GM19043 (cell line): ENCODE results near the gene PAPPA.

Source experiments
- ATAC-seq: cut with Tn5 transposase; IDR thresholded peaks from one replicate; pipeline ENCODE4 v1.9.1; 2021; ENCODE audit warnings: low read depth; ENCODE audit not compliant: unreplicated experiment

PAPPA gene

DNA sequence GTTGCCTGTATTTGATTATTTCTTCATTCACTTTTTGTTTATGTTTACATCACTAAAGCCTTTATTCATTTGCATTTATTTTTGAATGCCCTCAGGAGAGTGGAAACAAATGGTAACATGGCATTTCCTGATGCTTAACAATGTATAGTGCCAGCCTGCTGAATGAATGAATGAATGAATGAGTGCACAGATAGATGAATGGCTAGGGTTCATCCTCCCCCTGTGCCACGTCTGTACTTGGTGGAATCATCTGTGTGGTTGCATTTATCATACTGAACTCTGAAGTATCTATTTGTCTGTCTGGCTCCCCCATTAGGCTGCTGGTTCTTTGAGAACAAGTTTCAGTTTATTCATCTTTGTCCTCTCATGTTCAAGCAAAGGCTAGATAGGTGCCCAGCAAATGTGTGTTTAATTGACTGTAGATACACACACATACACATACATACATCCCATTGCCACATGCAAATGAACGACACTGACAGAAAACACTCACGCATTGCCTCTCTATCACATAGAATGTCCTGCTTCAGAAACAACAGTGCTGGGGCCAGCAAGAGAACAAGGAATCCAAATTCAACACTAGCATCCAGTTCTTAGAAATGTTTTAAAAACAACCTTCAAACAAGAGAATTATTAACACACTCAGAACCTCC lies 150.4 kb downstream of the PAPPA start:
- no peak for ATAC-seq

GRCh38 chr9:116304761-116305160 lies 151.2 kb downstream of the PAPPA start:
- ATAC-seq: no peak

DNA sequence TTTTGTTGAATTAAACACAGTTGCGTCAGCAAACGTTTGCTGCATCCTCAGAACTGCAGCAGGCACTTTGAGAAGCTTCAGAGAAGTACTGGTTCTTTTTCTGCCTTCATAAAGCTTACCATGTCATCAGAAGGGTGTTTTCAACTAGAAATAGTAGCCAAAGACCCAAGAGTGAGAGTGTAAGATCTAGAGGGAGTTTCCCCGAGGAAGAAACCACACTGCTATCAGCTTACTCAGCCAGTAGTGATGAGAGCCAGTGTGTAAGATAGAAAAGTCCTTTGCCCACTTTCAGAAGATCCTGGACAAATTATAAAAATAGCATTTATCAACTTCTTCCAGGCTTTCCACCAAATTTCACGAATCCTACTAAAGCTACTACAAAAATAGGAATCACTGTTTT lies 154.5 kb downstream of the PAPPA start:
- ATAC-seq: no peak

DNA sequence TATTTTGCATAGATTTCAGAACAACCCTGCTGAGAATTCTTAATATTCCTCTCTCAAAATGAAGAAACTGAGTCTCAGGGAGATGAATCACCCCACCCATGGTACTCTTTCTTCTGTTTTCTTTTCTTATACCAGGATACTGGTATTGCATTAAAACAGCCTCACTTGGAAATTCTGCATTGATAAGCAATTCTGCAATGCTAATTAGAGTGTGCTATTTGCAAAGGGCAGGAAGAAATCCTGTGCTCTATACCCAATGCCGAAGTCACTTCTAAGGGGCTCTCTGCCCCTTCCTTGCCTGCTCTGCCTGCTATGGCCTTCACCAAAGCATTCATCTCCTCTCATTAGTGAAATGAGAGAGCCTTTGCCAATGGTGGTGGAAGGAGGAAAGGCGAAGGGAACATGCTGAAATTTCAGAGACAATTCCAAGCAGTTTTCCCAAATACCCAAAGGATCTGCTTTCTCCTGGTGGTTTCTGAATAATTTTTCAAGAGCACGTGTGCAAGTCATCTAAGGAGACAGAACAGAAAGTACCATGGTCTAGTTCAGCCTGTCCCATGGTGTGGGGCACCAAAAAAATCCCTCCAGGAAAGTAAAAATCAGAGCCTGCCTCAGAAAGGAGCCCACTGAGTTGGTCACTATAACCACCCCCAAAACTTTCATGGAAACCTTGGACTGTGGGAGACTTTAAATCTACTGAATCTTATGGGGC lies 156.5 kb downstream of the PAPPA start:
- no peak for ATAC-seq

GRCh38 chr9:116312221-116312620 lies 158.6 kb downstream of the PAPPA start:
- no peak for ATAC-seq

DNA sequence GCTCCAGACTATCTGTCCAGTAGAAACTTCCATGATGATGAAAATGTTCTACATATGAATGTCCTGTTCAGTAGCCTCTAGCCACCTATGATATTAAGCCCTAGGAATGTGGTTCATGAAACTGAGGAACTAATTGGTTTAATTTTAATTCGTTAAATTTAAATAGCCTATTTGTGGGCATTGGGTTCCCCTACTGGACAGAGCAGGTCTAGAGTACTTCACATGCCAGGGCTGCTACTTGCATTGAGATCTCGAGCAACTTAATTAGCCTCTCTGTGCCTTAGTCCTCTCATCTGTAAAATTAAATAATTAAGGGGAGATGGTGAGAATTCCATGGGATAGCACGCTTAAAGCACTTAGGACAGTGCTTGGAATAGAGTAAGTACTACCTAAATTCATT lies 160.0 kb downstream of the PAPPA start:
- ATAC-seq: no peak

- ATAC-seq: no peak
Measured at GRCh38 chr9:116316246-116316645, 162.7 kb downstream of the PAPPA start.

- no peak for ATAC-seq
Measured at GRCh38 chr9:116317503-116317902, 163.9 kb downstream of the PAPPA start.

DNA sequence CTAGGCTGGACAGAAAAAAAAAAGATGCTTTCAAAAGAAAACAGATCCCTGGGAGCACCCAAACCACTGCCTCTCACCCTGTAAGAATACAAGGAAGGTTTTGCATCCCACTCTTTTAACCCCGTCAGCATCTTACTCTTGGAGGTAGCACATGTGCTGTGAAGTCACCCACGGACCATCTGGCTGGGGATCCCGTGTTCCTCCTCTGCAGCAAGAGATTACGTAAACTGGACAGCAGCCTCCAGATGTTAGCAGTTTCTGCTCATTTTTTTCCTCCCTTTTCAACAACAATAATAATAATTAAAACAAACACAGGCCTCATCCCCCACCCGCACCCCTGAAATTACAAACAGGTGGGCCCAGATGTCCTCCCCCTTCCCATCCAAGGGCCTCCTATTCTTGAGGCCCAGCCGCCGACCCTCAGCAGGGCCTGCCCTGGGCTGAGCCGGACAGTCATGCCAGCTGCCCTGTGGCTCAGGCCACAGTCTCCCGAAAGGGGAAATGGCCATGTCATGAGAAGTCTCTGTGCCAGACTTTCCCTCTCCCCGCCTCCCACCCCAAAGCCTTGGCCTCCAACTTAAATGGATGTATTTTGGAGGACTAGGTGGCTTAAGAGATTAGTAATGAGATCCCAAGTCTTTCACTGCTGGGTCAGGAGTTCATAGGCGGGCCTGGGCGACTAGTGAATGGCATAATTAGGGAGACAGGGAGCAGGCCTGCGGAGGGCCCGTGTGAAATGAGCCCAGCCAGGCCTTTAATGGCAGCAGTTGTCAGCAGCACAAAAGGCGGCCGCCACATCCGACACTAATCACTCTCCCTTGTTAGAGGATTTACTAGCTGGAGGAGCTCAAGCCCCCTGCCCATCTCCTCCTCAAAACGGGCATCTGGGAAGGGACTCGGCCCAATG lies 165.1 kb downstream of the PAPPA start:
- ATAC-seq: no peak

GRCh38 chr9:116319480-116319879 lies 165.9 kb downstream of the PAPPA start:
- ATAC-seq: no peak

- ATAC-seq: no peak
Measured at GRCh38 chr9:116320290-116320689, 166.7 kb downstream of the PAPPA start.

DNA sequence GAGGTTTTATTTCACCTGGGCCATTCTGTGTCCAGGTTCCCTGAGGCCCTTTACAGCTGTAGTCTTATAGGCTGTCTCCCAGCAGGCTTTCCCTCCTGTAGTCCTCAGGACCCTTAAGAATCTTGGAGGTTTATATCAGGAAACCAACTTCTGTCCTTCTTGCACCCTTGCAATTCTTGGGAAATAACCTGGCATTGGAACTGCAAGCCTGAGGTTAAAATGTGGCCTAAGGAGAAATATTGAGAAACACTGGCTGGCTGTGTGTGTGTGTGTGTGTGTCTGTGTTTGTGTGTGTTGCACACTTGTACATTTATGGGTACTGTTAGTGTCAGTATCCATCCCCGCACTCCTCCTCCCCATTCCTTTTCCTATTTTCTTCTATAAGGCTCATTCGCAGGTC lies 168.9 kb downstream of the PAPPA start:
- ATAC-seq: no peak

GRCh38 chr9:116323012-116323411 lies 169.4 kb downstream of the PAPPA start:
- no peak for ATAC-seq

DNA sequence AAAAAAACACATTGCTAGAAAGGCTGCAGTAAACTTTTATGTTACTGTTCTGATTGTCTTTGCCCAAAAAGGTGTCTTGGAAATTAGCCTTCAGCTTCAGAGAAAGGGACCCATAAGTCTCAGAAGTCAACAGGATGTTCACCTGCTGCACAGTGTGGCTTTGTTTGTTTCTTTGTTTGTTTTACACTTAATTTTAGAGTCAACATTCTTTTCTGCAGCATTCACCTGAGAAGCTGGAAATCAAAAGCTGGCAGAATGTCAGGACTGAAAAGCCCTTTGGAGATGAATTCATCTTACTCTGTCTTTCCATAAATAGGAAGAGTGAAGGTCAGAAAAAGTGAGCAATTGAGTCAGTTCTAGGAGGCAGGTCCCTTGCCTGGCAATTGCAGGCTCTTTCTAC lies 170.0 kb downstream of the PAPPA start:
- no peak for ATAC-seq

GRCh38 chr9:116325924-116326323 lies 172.3 kb downstream of the PAPPA start:
- ATAC-seq: no peak

GRCh38 chr9:116327701-116328405 lies 174.3 kb downstream of the PAPPA start:
- no peak for ATAC-seq

GRCh38 chr9:116329470-116329869 lies 175.9 kb downstream of the PAPPA start:
- no peak for ATAC-seq

GRCh38 chr9:116331241-116331640 lies 177.7 kb downstream of the PAPPA start:
- ATAC-seq: no peak

- ATAC-seq: no peak
Measured at GRCh38 chr9:116332090-116332489, 178.5 kb downstream of the PAPPA start.

DNA sequence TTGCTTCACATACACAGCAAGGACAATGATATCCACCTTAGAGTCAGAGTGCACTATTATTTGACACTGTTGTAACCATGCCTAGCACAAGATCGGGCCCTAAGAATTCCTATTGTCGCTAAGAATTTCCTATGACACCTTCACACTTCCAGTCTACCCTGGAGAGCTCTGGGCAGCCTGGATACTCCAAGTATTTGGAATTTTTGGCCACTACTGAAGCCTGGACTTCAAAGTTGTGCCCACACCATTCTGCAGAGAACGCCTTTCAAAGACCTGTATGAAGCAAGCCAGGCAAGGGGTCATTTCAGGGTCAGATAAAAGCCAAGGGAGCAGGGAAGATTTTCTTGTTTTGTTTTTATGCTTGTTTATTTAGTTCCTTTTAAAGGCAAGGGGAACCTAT lies 179.7 kb downstream of the PAPPA start:
- ATAC-seq: no peak
